ENCODE measurements around the gene HAL.

The HAL gene, protein sequence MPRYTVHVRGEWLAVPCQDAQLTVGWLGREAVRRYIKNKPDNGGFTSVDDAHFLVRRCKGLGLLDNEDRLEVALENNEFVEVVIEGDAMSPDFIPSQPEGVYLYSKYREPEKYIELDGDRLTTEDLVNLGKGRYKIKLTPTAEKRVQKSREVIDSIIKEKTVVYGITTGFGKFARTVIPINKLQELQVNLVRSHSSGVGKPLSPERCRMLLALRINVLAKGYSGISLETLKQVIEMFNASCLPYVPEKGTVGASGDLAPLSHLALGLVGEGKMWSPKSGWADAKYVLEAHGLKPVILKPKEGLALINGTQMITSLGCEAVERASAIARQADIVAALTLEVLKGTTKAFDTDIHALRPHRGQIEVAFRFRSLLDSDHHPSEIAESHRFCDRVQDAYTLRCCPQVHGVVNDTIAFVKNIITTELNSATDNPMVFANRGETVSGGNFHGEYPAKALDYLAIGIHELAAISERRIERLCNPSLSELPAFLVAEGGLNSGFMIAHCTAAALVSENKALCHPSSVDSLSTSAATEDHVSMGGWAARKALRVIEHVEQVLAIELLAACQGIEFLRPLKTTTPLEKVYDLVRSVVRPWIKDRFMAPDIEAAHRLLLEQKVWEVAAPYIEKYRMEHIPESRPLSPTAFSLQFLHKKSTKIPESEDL

DNA sequence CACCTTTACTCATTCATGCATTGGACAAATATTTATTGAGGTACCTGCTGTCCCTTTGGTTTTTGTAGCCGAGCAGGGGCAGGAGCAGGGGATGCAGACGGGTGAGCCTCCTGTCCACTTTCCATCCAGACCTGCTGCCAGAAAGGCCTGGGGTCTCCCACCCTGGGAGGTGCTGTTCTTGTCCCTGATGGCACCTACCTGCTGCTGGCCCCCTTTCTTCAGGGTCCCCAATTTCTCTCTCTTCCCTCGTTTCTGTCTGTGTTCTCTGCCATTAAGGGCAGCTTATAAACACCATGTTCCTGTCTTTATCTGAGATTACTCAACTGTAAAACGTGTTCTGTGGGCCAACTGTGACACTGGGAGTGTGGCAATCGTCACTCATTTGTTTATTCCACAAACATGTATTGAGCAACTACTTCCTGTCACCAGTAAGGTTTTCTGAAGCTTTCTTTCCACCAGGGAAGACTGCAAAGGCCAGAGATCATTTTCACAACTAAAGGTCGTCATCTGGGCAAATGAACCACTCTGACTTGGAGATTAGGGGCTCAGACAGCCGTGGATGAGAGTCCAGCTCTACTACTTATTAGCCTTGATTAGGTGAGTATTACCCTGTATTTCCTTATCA lies at the start of gene HAL:
Gene HAL (minus strand): TSS at position 311 of the 625 bp plus-strand sequence. CDS start 434 bp downstream, outside the sequence.
- Histone ChIP-seq H3K4me1 (ENCODE audit: insufficient read depth, low read length) (peaks cover 6% of the 10 kb centered on the region; the same call in 1 of the 2 replicates), H3K9me3 (ENCODE audit: control insufficient read depth, insufficient read depth, low read length) (no peaks in the 10 kb centered on the region), H3K9ac (ENCODE audit: low read depth, low read length) (no peak within 1 kb of the TSS), H3K36me3 (ENCODE audit: insufficient read depth, low read length) (no peaks in the 10 kb centered on the region)

DNA sequence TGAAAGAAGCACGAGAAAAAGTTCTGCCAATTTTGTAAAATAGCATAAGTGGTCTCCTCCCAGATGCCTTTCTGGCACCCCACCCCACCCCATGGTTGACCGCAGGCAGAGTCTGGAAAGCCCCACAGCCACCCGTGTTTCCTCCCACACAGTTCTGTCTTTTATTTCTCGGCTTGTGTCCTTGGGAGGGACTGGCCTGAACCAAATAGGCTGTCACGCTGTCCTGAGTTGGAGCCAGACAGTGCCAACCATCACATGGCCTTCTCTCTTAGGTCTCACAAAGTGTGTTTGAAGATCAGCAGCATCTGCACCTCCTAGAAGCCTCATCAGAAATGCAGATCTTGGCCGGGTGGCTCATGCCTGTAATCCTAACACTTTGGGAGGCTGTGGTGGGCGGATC lies 49.4 kb upstream of the HAL start:
- H3K4me1 ChIP-seq (ENCODE audit: insufficient read depth, low read length) = no peaks in the 10 kb centered on the region
- H3K9ac ChIP-seq (ENCODE audit: low read depth, low read length) = no peak overlapping the region
- no peaks in the 10 kb centered on the region for H3K36me3 ChIP-seq (ENCODE audit: insufficient read depth, low read length)
- no peaks in the 10 kb centered on the region for H3K9me3 ChIP-seq (ENCODE audit: control insufficient read depth, insufficient read depth, low read length)

DNA sequence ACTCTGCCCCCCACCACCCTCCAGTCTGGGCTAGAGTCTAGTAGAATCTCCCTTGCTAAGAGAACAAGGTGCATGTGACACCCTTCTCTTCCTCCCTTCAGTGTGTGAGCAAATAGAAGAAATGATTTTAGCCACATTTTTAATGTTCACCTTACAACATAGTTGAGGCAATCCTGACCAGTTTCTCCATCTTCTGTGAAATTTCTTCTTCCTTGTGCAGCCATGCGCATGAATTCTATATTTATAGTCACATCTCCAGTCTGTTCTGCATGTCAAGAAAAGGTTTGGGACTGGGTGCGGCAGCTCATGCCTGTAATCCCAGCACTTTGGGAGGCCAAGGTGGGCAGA lies 48.8 kb upstream of the HAL start:
- no peaks in the 10 kb centered on the region for H3K9me3 ChIP-seq (ENCODE audit: control insufficient read depth, insufficient read depth, low read length)
- no peak overlapping the region for H3K9ac ChIP-seq (ENCODE audit: low read depth, low read length)
- H3K4me1 ChIP-seq (ENCODE audit: insufficient read depth, low read length) = no peaks in the 10 kb centered on the region
- no peaks in the 10 kb centered on the region for H3K36me3 ChIP-seq (ENCODE audit: insufficient read depth, low read length)

DNA sequence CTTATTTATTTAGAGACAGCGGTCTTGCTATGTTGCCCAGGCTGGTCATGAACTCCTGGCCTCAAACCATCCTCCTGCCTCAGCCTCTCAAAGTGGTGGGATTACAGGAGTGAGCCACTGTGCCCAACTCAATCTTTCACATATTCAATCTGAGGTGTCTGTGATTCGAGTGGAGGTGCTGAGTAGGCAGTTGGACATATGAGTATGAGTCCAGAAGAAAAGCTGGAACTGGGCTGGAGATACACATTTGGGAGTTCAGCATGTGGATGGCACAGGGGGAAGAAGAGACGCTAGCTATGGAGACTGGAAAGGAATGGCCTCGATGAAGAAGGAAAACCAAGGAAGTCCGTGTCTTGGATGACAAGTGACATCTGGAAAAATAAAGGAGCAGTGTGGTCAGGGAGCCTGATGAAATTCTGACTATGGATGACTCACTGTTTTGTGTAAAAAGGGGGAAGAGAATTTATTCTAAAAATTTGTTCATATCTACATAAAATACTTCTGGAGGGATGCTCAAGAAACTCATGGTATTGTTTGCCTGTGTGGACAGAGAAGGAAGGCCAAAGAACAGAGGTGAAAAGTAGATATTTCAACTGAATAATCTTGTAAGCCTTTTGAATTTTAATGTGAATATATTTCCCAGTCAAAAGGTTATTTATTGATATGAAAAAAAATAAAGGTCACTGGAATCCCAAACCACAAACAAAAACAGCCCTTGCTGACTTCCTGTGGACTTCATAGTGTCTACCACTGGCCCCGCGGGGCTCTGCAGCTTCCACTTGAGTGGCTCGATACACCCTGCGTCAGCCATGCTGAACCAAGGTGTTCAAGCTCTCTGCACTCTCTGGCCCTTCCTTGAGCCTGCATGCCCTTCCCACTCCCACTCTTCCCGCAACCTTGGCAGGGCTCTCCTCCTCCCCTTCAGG lies 48.1 kb upstream of the HAL start:
- no peaks in the 10 kb centered on the region for H3K4me1 ChIP-seq (ENCODE audit: insufficient read depth, low read length)
- no peak overlapping the region for H3K9ac ChIP-seq (ENCODE audit: low read depth, low read length)
- no peaks in the 10 kb centered on the region for H3K9me3 ChIP-seq (ENCODE audit: control insufficient read depth, insufficient read depth, low read length)
- no peaks in the 10 kb centered on the region for H3K36me3 ChIP-seq (ENCODE audit: insufficient read depth, low read length)

DNA sequence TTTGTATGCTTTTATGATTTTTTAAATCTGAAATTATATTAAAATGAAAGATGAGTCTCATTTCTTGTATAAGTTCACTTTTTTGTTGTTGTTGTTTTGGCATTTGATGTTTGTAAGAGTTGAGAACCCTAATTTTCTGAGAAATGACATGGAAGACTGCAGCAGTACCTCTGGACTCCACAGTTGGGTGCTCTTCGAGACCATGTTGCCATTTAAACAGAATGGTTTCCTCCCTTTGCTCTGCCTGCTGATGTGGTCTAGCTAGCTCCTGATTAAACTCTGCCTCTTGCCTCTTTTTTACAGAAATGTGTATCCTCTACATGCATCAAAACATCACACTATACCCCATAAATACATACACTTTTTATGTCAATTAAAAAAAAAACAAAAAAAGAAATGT lies 45.0 kb upstream of the HAL start:
- Histone ChIP-seq H3K9ac (ENCODE audit: low read depth, low read length) (no peak overlapping the region), H3K9me3 (ENCODE audit: control insufficient read depth, insufficient read depth, low read length) (no peaks in the 10 kb centered on the region), H3K36me3 (ENCODE audit: insufficient read depth, low read length) (no peaks in the 10 kb centered on the region), H3K4me1 (ENCODE audit: insufficient read depth, low read length) (no peaks in the 10 kb centered on the region)

DNA sequence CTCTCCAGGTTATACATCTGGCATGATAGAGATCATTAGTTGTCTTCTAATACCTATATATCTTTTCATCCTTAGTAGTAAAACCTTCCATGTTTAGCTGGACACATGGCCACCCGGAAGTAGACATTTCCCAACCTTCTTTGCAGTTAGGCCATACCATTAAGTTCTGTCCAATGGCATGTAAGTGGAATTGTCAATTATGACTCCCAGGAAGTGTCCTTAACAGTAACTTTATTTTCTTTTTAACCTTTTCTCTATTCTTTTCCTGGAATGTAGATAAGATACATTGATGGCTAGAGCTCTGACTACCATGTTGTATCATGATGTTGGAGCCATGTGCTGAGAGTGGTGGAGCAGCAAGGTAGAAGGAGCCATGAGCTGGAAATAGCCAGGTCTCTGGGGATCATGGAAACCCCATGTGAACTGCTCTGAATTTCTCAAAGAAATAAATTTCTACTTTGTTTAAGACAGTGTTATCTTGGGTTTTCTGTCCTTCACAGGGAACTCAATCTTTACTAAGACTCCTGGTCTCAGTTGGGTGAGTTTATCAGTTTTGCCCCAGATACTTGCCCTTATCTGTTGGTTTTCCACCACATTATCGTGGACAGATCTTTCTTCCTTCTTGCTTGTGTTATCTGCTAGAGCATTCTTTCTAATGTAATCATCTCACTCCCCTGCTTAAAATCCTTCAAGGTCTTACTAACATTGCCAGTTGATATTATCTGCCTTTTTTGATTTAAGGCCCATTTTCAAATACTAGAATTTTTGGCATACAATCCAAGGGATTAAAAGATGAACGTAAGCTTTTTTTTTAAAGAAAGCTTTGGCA lies 44.4 kb upstream of the HAL start:
- Histone ChIP-seq H3K4me1 (ENCODE audit: insufficient read depth, low read length) (no peaks in the 10 kb centered on the region), H3K36me3 (ENCODE audit: insufficient read depth, low read length) (no peaks in the 10 kb centered on the region), H3K9ac (ENCODE audit: low read depth, low read length) (no peak overlapping the region), H3K9me3 (ENCODE audit: control insufficient read depth, insufficient read depth, low read length) (no peaks in the 10 kb centered on the region)

DNA sequence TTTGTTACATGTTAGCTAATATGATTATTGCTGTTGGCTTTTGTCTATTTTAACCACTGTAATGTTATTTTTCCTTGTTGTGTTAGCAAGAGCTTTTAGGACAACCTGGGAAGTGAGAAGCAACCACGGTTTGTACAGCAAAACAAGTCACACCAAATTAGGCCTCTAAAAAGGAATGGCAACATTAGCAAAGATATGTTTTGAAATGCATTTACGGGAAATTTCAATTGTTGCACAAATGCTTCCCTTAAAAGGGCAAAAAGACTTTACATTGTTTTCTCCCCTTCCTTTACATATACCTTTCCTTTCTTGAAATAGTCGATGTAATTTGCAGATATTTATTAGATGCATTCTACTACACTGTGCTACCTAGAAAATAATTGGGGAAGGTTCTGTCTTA lies 43.4 kb upstream of the HAL start:
- H3K4me1 ChIP-seq (ENCODE audit: insufficient read depth, low read length) = no peaks in the 10 kb centered on the region
- H3K36me3 ChIP-seq (ENCODE audit: insufficient read depth, low read length) = no peaks in the 10 kb centered on the region
- no peak overlapping the region for H3K9ac ChIP-seq (ENCODE audit: low read depth, low read length)
- no peaks in the 10 kb centered on the region for H3K9me3 ChIP-seq (ENCODE audit: control insufficient read depth, insufficient read depth, low read length)

DNA sequence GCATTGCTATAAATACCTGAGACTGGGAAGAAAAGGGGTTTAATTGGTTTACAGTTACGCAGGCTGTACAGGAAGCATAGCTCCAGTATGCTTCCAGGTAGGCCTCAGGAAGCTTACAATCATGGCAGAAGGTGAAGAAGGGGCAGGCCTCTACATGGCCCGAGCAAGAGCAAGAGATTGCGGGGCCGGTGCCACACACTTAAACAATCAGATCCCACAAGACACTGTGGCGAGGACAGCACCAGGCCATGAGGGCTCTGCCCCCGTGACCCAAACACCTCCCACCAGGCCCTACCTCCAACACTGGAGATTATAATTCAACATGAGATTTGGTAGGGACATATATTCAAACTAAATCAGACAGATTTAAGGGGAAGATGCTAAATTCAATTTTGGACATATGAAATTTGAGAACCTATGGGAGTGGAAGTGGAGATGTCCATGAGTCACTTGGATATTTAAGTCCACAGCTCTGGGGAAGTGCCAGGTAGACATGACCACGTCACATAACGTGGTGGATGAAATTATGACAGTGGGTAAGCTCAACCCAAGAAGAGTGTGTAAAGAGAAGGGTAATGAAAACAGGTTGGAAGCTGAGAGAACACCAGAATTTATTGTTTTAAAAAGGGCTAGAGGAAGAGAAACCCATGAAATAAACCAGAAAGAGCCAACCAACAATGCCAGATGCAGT lies 40.8 kb upstream of the HAL start:
- Histone ChIP-seq H3K9me3 (ENCODE audit: control insufficient read depth, insufficient read depth, low read length) (no peaks in the 10 kb centered on the region), H3K9ac (ENCODE audit: low read depth, low read length) (no peak overlapping the region), H3K36me3 (ENCODE audit: insufficient read depth, low read length) (no peaks in the 10 kb centered on the region), H3K4me1 (ENCODE audit: insufficient read depth, low read length) (peaks cover 4% of the 10 kb centered on the region; the same call in 1 of the 2 replicates)

DNA sequence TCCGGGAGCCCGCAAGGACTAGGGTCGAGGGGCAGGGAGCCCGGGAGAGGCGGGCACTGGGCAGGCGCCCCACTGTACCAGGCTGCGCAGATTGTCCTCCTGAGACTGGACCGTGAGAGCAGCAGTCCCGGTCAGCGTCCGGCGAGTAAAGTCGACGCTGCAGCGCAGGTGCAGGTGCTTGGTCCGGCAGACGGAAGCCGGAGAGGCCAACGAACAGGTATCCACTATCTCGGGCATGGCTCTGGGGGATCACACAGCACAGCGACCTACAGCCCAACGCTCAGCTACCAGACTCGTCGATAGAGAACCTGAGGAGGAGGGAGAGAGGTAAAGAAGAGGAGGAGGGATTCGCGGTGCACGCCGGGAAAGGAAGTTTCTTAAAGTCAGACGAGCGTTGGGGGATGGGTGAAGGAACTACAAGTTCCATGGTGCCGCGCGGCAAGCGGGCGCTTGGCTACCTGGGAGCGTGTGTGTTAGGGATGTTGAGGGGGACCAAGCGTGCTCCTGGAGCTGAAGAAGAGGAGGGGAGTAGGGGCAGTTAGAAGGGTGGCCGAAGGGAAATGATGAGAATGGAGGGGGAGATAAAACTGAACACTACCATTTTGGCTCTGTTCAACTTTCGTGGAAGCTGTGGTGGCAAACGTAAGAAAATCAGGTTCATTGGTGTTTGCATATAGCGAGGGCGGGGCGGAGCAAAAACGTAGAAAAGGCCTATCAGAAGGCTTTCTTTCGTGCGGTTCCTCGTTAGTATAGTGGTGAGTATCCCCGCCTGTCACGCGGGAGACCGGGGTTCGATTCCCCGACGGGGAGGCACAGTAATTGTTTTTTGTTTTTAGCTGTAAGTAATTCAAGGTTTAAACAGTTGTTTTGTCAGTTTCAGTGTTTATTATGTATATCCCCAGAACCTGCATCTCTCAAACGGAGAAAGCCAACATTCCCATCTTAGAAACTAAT lies 39.4 kb upstream of the HAL start, which contains the start of gene LTA4H:
Gene LTA4H (minus strand): TSS at position 305 of the 954 bp plus-strand sequence. CDS start 68 bp downstream, at position 237.
- H3K9ac ChIP-seq (ENCODE audit: low read depth, low read length) = peak within 1 kb of the TSS; percentile 85
- H3K9me3 ChIP-seq (ENCODE audit: control insufficient read depth, insufficient read depth, low read length) = no peaks in the 10 kb centered on the region
- no peaks in the 10 kb centered on the region for H3K36me3 ChIP-seq (ENCODE audit: insufficient read depth, low read length)
- H3K4me1 ChIP-seq (ENCODE audit: insufficient read depth, low read length) = peaks cover 4% of the 10 kb centered on the region; the same call in 1 of the 2 replicates

DNA sequence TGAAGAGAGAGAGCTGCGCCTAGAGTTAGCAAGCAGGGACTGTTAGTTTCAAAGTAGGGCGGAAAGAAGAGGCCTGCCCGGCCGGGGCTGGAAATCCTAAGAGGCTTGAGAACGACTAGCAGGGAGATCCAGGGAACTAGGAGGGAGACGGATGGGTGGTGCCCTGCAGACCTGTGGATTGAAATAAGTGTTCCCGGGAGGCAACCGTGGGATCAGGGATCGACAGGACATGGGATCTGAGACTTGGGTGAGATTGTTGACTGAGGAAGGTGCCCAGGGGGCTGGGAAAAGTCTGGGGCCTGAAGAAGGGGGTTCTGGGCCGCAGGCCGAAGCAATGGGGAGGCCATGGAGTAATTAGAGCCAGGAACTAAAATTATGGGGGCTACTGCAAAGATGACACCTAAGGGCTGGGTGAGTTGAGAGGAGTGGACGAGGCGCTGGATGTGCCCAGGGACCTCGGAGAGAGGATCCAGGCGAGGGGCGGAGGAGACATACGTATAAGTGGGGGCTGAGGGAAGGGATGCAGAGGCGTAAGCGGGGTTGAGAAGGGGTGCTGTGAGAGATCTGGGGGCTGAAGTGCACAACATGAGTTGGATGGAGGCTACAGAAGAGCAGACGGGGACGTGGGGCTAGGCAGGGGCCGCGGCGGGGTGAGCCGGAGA lies 38.6 kb upstream of the HAL start:
- Histone ChIP-seq H3K9me3 (ENCODE audit: control insufficient read depth, insufficient read depth, low read length) (no peaks in the 10 kb centered on the region), H3K4me1 (ENCODE audit: insufficient read depth, low read length) (peaks cover 4% of the 10 kb centered on the region; the same call in 1 of the 2 replicates), H3K9ac (ENCODE audit: low read depth, low read length) (peak overlapping the region; percentile 85), H3K36me3 (ENCODE audit: insufficient read depth, low read length) (no peaks in the 10 kb centered on the region)

DNA sequence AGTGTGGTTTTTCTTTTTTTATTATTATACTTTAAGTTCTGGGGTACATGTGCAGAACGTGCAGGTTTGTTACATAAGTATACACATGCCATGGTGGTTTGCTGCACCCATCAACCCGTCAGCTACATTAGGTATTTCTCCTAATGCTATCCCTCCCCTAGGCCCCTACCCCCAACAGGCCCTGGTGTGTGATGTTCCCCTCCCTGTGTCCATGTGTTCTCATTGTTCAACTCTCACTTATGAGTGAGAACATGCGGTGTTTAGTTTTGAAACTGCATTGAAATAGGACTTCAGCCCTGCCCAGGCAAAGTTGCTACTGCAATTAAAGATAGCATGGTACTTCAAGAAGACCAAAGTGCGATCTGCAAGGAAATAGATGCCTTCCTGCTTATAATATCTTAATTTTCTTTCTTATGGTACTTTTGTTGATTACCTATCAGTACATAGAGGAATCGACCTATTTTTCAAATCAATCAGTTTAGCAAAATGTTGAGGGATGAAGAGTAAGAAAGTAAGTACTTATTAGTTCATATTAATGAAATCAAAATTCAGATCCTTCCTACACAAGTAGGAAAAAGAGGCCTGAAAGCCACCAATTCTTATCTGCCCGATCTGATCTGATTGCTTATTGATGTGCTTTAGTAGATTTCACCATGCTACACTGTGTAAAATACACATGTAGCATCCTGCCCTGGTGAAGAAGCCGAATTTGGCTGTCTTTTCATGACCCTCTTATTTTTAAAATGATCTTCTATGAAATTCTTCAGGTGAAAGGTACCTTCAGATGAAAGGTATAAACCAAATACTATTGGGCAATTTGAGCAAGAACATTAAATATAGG lies 37.6 kb upstream of the HAL start:
- no peaks in the 10 kb centered on the region for H3K36me3 ChIP-seq (ENCODE audit: insufficient read depth, low read length)
- H3K4me1 ChIP-seq (ENCODE audit: insufficient read depth, low read length) = peaks cover 4% of the 10 kb centered on the region; the same call in 1 of the 2 replicates
- peak overlapping the region; percentile 85; the same call in 1 of the 2 replicates for H3K9ac ChIP-seq (ENCODE audit: low read depth, low read length)
- no peaks in the 10 kb centered on the region for H3K9me3 ChIP-seq (ENCODE audit: control insufficient read depth, insufficient read depth, low read length)
